HepG2 (cell line): Measurements from ENCODE around the gene ATN1. TPM values are rescaled to one million over a fixed set of nuclear protein-coding genes. Genes with fewer than 3 reads are reported as not detected.

Experiments
- CHD4 ChIP-seq: fragments of 200-600 bp; sonication (generic); IDR thresholded peaks from 2 replicates; pipeline ENCODE4 v1.7.0; 2017; ENCODE audit warnings: mild to moderate bottlenecking, low read length, borderline replicate concordance
- FOXK1 ChIP-seq: sonication (generic); formaldehyde crosslinking; IDR thresholded peaks from 2 replicates; pipeline ENCODE4 v1.4.0; 2020; ENCODE audit warnings: low read depth, missing genetic modification reagents, borderline replicate concordance
- RFXAP ChIP-seq: sonication (generic); formaldehyde crosslinking; IDR thresholded peaks from 2 replicates; pipeline ENCODE4 v1.4.0; 2020; ENCODE audit warnings: missing genetic modification reagents, borderline replicate concordance
- SOX5 ChIP-seq: IDR thresholded peaks from 2 replicates; pipeline ENCODE4 v1.6.1; 2016; ENCODE audit warnings: borderline replicate concordance
- ZBTB38 ChIP-seq: sonication (generic); formaldehyde crosslinking; IDR thresholded peaks from 2 replicates; pipeline ENCODE4 v1.5.1; 2020; ENCODE audit warnings: mild to moderate bottlenecking, missing genetic modification reagents
- ZMYM2 ChIP-seq: sonication (generic); formaldehyde crosslinking; IDR thresholded peaks from 2 replicates; pipeline ENCODE4 v1.8.0; 2022; ENCODE audit warnings: mild to moderate bottlenecking, missing genetic modification reagents
- ZNF253 ChIP-seq: sonication (generic); formaldehyde crosslinking; IDR thresholded peaks from 2 replicates; pipeline ENCODE4 v1.8.0; 2022; ENCODE audit warnings: mild to moderate bottlenecking, missing genetic modification reagents, borderline replicate concordance
- ZNF274 ChIP-seq: sonication (generic); formaldehyde crosslinking; IDR thresholded peaks from 2 replicates; pipeline ENCODE4 v1.5.1; 2020; ENCODE audit warnings: mild to moderate bottlenecking, missing genetic modification reagents
- ZNF550 ChIP-seq: sonication (generic); formaldehyde crosslinking; IDR thresholded peaks from 2 replicates; pipeline ENCODE4 v1.4.0; 2020; ENCODE audit warnings: mild to moderate bottlenecking, missing genetic modification reagents, borderline replicate concordance
- ZNF761 ChIP-seq: sonication (generic); formaldehyde crosslinking; conservative IDR thresholded peaks from 2 replicates; pipeline ENCODE4 v1.4.0; 2020; ENCODE audit warnings: mild to moderate bottlenecking, missing genetic modification reagents
- polyA plus RNA-seq, 8 experiments: library from polyadenylated mRNA; depleted of rRNA in 3 of 8; stranded (reverse) in 7 of 8; unstranded in 1 of 8; fragments of >200 nt; fragmentation: Illumina TruSeq in 4 of 8; extraction: Trizol in 4 of 8; gene quantifications; 2 replicates each; pipeline versions ENCODE4 v1.2.1 to v1.2.3, GENCODE V29; 2011 to 2016; ENCODE audit warnings: low read depth in 4 of 8, missing spikeins in 1 of 8, mixed read lengths in 1 of 8; ENCODE audit not compliant: insufficient read depth in 1 of 8
- total RNA-seq, 5 experiments: library from RNA; depleted of rRNA; stranded (reverse); fragments of >200 nt; fragmentation: Illumina TruSeq; extraction: Trizol; gene quantifications; 2 replicates each; pipeline ENCODE4 v1.2.3, GENCODE V29; 2016; ENCODE audit warnings: low read depth in 1 of 5
- TF ChIP-seq, protein P1 (sequence below), 2 experiments: sonication (generic) in 1 of 2; formaldehyde crosslinking in 1 of 2; IDR thresholded peaks; 2 replicates each; pipeline versions ENCODE4 v1.5.1 to v1.6.1; 2011 to 2020; ENCODE audit warnings: borderline replicate concordance in 1 of 2, low read depth in 1 of 2, low read length in 1 of 2, mild to moderate bottlenecking in 1 of 2, missing genetic modification reagents in 1 of 2, moderate library complexity in 1 of 2
- TF ChIP-seq, protein P2 (sequence below): fragments of 450-650 bp; IDR thresholded peaks from 2 replicates; pipeline ENCODE4 v1.6.1; 2017
- TF ChIP-seq, protein P3 (sequence below): sonication (generic); formaldehyde crosslinking; IDR thresholded peaks from 2 replicates; pipeline ENCODE4 v1.8.0; 2022; ENCODE audit warnings: mild to moderate bottlenecking, missing genetic modification reagents, borderline replicate concordance
- TF ChIP-seq, protein P4 (sequence below): sonication (generic); formaldehyde crosslinking; IDR thresholded peaks from 2 replicates; pipeline ENCODE4 v1.9.0; 2021; ENCODE audit warnings: missing genetic modification reagents, borderline replicate concordance

The ATN1 gene
- total and polyA plus RNA-seq, 2 of the 13 experiments (the other 11 are each of a cell fraction or from before 2014, with no cell fraction given) = 2.1 to 8.6 TPM

DNA sequence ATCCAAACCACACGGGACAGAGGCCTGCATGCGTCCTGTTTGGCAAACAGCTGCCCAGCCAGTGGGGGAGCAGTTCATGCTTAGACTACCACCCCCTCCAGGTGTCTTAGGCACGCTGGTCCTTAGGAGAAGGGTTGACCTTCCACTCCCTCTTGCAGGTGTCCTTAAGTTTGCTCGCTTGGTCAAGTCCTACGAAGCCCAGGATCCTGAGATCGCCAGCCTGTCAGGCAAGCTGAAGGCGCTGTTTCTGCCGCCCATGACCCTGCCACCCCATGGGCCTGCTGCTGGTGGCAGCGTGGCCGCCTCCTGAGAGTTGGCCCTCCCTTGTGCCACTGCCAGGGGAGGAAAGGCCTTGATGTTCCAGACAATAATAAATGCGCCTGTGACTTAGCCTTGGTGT is 17.9 kb downstream of the ATN1 start (continued):
- TF ChIP-seq, protein P1, sequence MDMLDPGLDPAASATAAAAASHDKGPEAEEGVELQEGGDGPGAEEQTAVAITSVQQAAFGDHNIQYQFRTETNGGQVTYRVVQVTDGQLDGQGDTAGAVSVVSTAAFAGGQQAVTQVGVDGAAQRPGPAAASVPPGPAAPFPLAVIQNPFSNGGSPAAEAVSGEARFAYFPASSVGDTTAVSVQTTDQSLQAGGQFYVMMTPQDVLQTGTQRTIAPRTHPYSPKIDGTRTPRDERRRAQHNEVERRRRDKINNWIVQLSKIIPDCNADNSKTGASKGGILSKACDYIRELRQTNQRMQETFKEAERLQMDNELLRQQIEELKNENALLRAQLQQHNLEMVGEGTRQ (IDR thresholded peaks at IDR 0.05; ENCODE audit: low read depth, low read length) = no peak
- TF ChIP-seq, protein P1 (CRISPR knock-in tag; IDR thresholded peaks at IDR 0.05; ENCODE audit: borderline replicate concordance) = no peak
- TF ChIP-seq ZNF253 (no peak), CHD4 (no peak), RFXAP (CRISPR knock-in tag) (no peak), ZNF274 (peak; percentile 35; the same call in 1 of the 2 replicates), ZMYM2 (no peak), ZNF550 (CRISPR knock-in tag) (0 out of 2 replicates have a peak, but pooled peaks have one; percentile 41), SOX5 (CRISPR knock-in tag) (no peak), FOXK1 (no peak), ZNF761 (CRISPR knock-in tag) (no peak), ZBTB38 (CRISPR knock-in tag) (0 out of 2 replicates have a peak, but pooled peaks have one; percentile 62)
- TF ChIP-seq, protein P2, sequence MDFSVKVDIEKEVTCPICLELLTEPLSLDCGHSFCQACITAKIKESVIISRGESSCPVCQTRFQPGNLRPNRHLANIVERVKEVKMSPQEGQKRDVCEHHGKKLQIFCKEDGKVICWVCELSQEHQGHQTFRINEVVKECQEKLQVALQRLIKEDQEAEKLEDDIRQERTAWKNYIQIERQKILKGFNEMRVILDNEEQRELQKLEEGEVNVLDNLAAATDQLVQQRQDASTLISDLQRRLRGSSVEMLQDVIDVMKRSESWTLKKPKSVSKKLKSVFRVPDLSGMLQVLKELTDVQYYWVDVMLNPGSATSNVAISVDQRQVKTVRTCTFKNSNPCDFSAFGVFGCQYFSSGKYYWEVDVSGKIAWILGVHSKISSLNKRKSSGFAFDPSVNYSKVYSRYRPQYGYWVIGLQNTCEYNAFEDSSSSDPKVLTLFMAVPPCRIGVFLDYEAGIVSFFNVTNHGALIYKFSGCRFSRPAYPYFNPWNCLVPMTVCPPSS = no peak
- TF ChIP-seq, protein P3, sequence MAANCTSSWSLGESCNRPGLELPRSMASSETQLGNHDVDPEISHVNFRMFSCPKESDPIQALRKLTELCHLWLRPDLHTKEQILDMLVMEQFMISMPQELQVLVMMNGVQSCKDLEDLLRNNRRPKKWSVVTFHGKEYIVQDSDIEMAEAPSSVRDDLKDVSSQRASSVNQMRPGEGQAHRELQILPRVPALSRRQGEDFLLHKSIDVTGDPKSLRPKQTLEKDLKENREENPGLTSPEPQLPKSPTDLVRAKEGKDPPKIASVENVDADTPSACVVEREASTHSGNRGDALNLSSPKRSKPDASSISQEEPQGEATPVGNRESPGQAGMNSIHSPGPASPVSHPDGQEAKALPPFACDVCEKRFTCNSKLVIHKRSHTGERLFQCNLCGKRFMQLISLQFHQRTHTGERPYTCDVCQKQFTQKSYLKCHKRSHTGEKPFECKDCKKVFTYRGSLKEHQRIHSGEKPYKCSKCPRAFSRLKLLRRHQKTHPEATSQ (CRISPR knock-in tag) = no peak
- TF ChIP-seq, protein P4, sequence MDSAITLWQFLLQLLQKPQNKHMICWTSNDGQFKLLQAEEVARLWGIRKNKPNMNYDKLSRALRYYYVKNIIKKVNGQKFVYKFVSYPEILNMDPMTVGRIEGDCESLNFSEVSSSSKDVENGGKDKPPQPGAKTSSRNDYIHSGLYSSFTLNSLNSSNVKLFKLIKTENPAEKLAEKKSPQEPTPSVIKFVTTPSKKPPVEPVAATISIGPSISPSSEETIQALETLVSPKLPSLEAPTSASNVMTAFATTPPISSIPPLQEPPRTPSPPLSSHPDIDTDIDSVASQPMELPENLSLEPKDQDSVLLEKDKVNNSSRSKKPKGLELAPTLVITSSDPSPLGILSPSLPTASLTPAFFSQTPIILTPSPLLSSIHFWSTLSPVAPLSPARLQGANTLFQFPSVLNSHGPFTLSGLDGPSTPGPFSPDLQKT (CRISPR knock-in tag) = no peak
